ENCODE data around the gene SLC38A6.
"Not testable (repeated sequence)": the region's sequence is repeated elsewhere in the genome, so short reads cannot be mapped to it uniquely, and the experiment has no call there.

SLC38A6 gene

GRCh38 chr14:61063461-61063860 lies 82.4 kb downstream of the SLC38A6 start:
- DNase-seq: no peak

GRCh38 chr14:61064210-61064609 lies 83.2 kb downstream of the SLC38A6 start:
- no peak for DNase-seq

GRCh38 chr14:61064856-61065255 lies 83.8 kb downstream of the SLC38A6 start:
- no peak for DNase-seq

- peak in 1 of 2 experiments; percentile 20 for DNase-seq
Observed at GRCh38 chr14:61065656-61066055, 84.6 kb downstream of the SLC38A6 start.

GRCh38 chr14:61072442-61072841 lies 91.4 kb downstream of the SLC38A6 start:
- DNase-seq: not testable (repeated sequence)

- DNase-seq: no peak
Observed at GRCh38 chr14:61074852-61075251, 93.8 kb downstream of the SLC38A6 start.

- DNase-seq: no peak
Observed at GRCh38 chr14:61076556-61076955, 95.5 kb downstream of the SLC38A6 start.

GRCh38 chr14:61077437-61077836 lies 96.4 kb downstream of the SLC38A6 start:
- DNase-seq: no peak

GRCh38 chr14:61077951-61078720 lies 97.1 kb downstream of the SLC38A6 start:
- DNase-seq: no peak

- no peak for DNase-seq
Observed at GRCh38 chr14:61080591-61081010, 99.6 kb downstream of the SLC38A6 start.

- DNase-seq: no peak
Observed at GRCh38 chr14:61088081-61088480, 107.0 kb downstream of the SLC38A6 start.

- DNase-seq: no peak
Observed at GRCh38 chr14:61089126-61089750, 108.2 kb downstream of the SLC38A6 start.

- DNase-seq: no peak
Observed at GRCh38 chr14:61090432-61091216, 109.6 kb downstream of the SLC38A6 start.

GRCh38 chr14:61091657-61092273 lies 110.7 kb downstream of the SLC38A6 start:
- no peak for DNase-seq

- DNase-seq: not testable (repeated sequence)
Observed at GRCh38 chr14:61098096-61098495, 117.1 kb downstream of the SLC38A6 start.

GRCh38 chr14:61098721-61099120 lies 117.7 kb downstream of the SLC38A6 start:
- DNase-seq: no peak

GRCh38 chr14:61099216-61099835 lies 118.3 kb downstream of the SLC38A6 start:
- DNase-seq: no peak

GRCh38 chr14:61101803-61102548 lies 120.9 kb downstream of the SLC38A6 start:
- DNase-seq: no peak
